HG03175 (cell line): ENCODE results near the gene PCBP1.
"Not testable (repeated sequence)": the region's sequence is repeated elsewhere in the genome, so short reads cannot be mapped to it uniquely, and the experiment has no call there.

Source experiments
- ATAC-seq: cut with Tn5 transposase; IDR thresholded peaks from one replicate; pipeline ENCODE4 v1.9.1; 2021; ENCODE audit warnings: mild to moderate bottlenecking, moderate library complexity; ENCODE audit not compliant: unreplicated experiment

The PCBP1 gene

GRCh38 chr2:70123051-70123828 lies 36.0 kb downstream of the PCBP1 start:
- ATAC-seq: no peak

- ATAC-seq: no peak
These were observed 36.5 kb downstream of the PCBP1 start for GRCh38 chr2:70123829-70124116.

- no peak for ATAC-seq
These were observed 37.8 kb downstream of the PCBP1 start for GRCh38 chr2:70124983-70125480.

DNA sequence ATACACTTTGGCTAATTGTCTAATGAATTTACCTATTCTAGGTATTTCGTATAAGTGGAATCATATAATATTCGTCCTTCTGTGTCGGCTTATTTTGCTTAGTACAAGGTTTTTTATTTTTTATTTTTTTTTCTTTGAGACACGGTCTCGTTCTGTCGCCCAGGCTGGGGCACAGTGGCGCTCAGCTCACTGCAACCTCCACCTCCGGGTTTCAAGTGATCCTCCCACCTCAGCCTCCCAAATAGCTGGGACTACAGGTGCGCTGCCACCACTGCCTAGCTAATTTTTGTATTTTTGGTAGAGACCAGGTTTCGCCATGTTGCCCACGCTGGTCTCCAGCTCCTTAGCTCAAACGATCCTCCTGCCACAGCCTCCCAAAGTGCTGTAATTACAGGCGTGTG lies 38.2 kb downstream of the PCBP1 start:
- ATAC-seq: no peak

DNA sequence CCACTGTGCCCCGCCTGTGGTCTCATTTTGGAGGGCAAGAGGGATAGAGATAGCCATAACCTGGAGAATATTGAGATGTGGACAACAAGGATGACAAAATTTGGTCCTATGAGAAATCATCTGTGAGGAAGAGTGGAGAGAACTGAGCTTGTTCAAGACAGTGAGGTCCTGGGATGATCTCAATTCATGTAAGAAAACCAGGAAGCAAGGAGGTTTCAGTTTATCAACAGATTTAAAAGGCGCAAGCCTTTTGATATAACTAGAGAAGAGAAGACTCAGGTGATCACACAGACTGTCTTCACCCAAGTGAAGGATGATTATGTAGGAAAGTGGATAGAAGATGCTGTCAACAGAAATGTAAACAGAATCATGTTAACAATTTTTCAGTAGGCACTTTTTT lies 39.1 kb downstream of the PCBP1 start:
- no peak for ATAC-seq

DNA sequence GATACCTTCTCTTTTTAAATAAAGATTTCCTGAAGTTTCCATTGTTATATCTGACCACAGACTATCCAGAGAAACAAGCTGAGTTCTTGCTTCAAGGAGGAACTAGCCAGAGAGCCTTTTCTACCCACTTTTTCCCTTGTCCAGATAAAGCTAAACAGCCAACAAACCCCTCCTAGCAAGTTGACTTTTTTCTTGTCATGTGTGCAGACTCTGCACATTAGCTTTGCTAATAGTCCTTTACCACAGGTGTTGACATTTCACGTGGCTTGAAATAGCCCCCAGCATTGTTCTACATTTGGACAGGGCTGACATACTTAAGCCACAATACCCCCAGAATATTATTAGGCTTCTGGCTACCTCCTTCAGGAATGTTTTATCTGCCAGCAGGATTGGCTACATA lies 40.7 kb downstream of the PCBP1 start:
- no peak for ATAC-seq

- not testable (repeated sequence) for ATAC-seq
These were observed 44.3 kb downstream of the PCBP1 start for GRCh38 chr2:70131344-70132143.

GRCh38 chr2:70132244-70133126 lies 45.2 kb downstream of the PCBP1 start:
- peak; percentile 57 for ATAC-seq

DNA sequence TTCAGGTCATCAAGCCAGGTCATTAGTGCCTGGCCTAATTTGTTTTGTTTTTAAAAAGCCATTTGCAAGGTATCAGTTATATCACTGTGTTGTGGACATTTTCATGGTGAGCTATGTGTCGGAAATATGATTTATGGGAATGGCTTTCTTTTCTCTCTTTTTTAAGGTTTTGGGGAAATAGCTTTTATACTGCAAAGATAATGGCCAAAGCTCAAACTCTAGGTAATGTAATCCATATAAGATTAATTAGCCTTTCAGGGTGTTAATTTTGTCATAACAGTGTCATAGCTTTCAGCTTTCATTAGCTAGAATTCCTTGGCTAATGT lies 45.8 kb downstream of the PCBP1 start:
- ATAC-seq: no peak

DNA sequence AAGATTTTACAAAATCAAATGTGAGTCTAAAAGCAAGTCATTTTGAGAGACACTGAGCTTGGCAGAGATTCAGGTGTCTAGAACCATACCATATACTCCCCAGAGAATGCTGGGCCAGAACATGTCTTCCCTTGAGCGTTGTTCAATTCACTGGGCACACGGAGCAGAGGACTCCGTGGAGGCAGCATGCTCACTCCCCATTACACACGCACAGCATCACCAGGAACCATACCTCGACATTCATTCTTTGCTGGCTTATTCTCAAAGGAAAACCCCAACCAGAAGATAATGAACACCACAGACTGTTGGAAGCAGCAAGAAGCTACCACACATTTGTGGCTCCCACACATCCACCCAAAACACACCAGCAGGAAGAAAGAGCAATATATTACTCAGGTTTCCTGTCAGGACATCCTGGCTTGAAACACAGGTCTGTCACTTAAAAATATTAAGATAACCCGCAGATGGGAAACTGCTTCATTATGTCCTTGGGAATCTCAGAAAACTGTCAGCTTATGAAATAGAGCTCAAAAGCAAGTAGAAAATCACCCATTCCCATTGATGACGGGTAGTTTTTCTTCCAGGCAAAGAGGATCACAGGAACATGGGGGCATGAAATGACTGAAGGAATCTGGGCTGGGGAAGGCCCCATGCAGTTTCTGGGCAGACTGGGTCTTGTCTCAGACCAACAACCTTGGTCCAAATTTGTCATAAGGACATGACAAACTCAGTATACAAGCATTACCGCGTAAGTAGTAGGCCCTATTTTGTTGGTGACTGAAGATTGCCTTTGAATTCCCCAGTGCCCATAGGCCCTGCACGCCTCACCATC lies 46.4 kb downstream of the PCBP1 start:
- no peak for ATAC-seq

DNA sequence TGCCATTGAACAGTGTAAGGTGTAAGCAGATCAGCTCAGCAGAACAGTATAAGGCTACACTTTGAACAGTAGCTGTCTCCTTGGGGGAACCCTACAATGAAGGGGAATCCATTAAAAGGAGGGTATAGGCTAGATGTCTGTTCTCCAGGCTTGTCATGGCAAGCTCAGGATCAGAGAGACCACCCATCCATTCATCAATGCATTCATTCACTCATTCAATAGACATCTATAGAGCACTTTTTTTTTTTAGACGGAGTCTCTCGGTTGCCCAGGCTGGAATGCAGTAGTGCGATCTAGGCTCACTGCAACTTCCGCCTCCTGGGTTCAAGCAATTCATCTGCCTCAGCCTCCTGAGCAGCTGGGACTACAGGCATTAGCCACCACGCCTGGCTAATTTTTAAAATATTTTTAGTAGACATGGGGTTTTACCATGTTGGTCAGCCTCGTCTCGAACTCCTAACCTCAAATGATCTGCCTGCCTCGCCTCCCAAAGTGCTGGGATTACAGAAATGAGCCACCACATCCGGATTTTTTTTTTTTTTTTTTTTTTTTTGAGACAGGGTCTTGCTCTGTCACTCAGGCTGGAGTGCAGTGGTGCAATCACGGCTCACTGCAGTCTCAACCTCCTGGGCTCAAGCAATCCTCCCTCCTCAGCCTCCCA lies 47.2 kb downstream of the PCBP1 start:
- not testable (repeated sequence) for ATAC-seq
